Measurements from ENCODE around the gene GPR142.

GPR142 gene

DNA sequence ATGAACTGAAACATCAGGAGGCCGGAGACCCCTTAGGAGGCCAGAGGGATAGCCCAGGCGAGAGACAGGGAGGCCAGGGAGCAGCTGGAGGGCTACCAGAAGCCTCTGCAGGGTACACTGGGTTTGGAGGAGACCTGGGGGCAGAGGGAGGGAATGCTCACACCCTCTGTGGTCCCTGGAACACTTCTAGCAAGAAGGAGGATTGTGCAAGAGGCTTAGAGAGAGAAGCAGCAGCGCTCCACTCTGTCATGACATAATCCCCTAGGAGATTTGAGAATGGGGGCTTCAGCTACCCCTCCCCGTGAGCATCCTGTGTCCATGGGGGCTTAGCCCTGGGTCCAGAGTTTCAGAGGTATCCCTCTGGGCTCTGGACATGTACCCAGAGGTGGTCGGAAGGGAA, 15.8 kb downstream of the GPR142 start:
- no peak for DNase-seq (ENCODE audit: extremely low read depth, low read depth)

DNA sequence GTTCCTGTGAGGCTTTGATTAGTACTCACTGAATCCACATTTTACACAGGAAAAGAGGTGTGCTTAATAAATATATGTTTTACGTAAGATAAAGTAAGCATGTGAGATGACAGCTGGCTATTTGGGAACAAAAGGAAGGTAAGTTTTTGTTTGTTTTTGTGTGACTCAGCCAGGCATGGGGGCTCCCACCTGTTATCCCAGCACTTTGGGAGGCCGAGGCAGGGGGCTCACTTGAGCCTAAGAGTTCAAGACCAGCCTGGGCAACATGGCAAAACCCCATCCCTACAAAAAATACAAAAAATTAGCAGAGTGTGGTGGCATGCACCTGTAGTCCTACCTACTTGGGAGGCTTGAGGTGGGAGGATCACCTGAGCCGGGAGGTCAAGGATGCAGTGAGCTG, 17.9 kb downstream of the GPR142 start:
- no peak for TF ChIP-seq CTCF (IDR thresholded peaks at IDR 0.05; ENCODE audit: low read depth, low read length, missing control alignments)
- DNase-seq (ENCODE audit: extremely low read depth, low read depth): no peak
- H3K4me3 ChIP-seq (replicated peaks; ENCODE audit: low read depth, low read length): no peak overlapping the region

More for the DNA sequence above, 15.8 kb downstream of the GPR142 start:
- no peak overlapping the region for H3K4me3 ChIP-seq (replicated peaks; ENCODE audit: low read depth, low read length)
- TF ChIP-seq CTCF (IDR thresholded peaks at IDR 0.05; ENCODE audit: low read depth, low read length, missing control alignments): no peak

DNA sequence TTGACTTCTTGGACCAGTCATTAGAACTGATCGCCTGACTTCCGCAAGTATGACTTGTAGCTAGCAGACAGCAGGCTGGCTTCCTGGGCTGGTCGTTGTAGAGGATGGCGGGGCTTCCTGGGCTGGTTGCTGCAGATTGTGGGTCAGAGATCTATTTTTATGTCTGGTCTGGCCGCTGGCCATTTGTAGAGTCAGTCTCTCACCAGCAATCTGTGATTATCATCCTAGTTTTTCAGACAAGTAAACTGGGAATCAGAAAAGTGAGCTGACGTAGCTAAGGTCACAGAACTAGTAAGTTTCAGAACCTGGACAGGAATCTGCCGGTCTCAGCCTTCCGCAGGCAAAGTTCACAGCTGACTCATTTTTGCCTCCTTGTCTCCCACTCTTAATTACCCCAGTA, 19.1 kb downstream of the GPR142 start:
- no peak for DNase-seq (ENCODE audit: extremely low read depth, low read depth)
- no peak overlapping the region for H3K4me3 ChIP-seq (replicated peaks; ENCODE audit: low read depth, low read length)
- no peak for TF ChIP-seq CTCF (IDR thresholded peaks at IDR 0.05; ENCODE audit: low read depth, low read length, missing control alignments)

DNA sequence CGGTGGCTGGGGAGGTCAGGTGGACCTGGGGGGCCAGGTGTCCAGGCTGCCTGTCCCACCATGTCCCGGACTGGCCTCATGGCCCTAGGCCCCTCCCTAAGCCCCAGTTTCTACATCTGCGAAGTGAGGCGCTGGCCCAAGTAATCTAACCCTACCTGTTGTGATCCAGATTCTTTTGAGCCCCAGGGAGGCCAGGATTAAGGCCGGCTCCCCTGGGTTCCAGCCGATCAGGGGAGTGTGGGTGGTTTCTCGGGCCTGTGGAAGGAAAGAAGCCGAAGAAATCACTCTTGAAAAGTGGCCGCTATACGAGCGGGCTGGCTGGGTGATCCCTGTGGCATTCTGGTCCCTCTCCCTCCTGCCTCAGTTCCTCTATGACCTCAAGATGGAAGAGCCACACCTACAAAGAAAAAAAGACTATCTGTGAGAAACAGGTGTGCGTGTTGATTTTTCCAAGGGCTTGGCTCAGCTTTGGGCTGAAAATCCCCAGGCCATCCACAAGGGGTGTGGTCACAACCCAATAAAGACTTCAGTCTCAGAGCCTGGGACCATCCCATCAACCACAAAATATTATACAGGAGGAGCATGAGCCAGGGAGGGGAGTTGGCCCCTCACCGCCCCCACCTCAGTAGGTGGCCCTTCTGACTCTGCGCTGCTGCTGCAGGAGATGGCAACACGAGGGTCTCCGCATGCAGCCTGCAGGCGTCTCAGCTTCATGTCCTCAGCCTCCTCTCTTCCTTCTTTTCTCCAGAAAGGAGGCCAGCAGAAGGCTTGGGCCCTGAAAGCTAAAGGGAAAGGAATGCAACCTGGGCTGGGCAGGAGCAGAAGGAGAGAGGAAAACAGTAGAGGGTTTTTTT, 20.3 kb downstream of the GPR142 start:
- no peak for TF ChIP-seq CTCF (IDR thresholded peaks at IDR 0.05; ENCODE audit: low read depth, low read length, missing control alignments)
- no peak overlapping the region for H3K4me3 ChIP-seq (replicated peaks; ENCODE audit: low read depth, low read length)
- DNase-seq (ENCODE audit: extremely low read depth, low read depth): no peak

- H3K4me3 ChIP-seq (replicated peaks; ENCODE audit: low read depth, low read length): no peak overlapping the region
- no peak for TF ChIP-seq CTCF (IDR thresholded peaks at IDR 0.05; ENCODE audit: low read depth, low read length, missing control alignments)
- no peak for DNase-seq (ENCODE audit: extremely low read depth, low read depth)
These were observed 21.9 kb downstream of the GPR142 start for GRCh38 chr17:74389084-74389753.

GRCh38 chr17:74389937-74390679, 22.8 kb downstream of the GPR142 start:
- no peak for DNase-seq (ENCODE audit: extremely low read depth, low read depth)
- no peak overlapping the region for H3K4me3 ChIP-seq (replicated peaks; ENCODE audit: low read depth, low read length)
- no peak for TF ChIP-seq CTCF (IDR thresholded peaks at IDR 0.05; ENCODE audit: low read depth, low read length, missing control alignments)
